ENCODE measurements around the gene NNAT. TPM values are rescaled to one million over a fixed set of nuclear protein-coding genes. Genes with fewer than 3 reads are reported as not detected.

The NNAT gene
- total RNA-seq, 2 experiments from 2014 or later = 0.29 to 0.32 TPM

DNA sequence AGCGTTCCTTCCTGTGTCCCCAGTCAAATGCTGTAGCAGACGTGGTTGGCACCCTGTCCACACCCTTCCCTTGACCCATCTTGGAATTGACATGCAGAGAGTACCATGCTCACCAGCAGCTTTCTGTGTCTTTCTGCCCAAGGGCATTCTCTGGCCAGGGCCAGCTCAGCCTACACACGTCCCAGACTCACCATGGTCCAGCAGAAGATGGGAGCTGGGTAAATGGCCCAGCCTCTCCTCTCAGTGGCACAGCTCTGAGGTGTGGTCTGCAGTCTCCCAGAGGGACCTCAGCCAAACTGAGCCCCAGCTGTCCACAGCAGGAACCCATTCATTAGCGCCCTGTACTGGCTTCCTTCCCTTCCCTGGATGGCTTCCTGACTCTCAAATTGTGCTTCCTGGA lies 37.7 kb downstream of the NNAT start:
- ChIA-PET CTCF (no interaction called here), POLR2A (no interaction called here)

DNA sequence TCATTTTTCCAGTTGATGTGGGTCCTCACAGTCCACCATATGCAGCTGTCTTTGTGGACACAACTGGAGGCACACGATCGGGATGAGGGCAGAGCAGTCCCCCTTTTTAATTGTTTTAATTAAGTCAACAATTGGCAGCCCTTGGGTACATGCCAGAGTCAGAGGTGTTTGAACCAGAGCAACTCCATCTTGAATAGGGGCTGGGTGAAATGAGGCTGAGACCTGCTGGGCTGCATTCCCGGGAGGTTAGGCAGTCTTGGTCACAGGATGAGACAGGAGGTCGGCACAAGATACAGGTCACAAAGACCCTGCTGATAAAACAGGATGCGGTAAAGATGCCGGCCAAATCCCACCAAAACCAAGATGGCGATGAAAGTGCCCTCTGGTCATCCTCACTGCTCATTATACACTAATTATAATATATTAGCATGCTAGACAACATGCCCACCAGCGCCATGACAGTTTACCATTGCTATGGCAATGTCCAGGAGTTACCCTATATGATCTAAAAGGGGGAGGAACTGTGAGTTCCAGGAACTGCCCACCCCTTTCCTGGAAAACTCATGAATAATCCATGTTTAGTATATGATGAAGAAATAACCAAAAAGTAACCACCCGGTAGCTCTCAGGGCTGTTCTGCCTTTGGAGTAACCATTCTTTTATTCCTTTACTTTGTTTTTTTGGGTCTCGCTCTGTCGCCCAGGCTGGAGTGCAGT lies 38.4 kb downstream of the NNAT start:
- ChIA-PET CTCF (no interaction called here), POLR2A (no interaction called here)

DNA sequence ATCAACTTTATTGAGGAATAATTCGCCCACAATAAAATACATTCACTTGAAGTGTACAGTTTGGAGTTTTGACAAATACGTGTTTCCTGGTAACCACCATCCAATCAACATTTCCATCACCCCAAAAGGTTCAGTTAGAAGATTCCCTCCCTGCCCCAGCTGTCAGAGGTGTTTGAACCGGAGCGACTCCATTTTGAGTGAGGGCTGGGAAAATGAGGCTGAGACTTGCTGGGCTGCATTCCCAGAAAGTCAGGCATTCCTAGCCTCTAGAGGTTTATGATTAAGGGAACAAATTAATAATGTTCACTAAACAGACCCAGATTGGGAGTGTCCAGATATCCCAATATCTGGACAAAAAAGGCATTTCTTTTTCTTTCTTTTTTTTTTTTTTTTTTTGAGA lies 39.6 kb downstream of the NNAT start:
- ChIA-PET POLR2A (no interaction called here), CTCF (no interaction called here)

DNA sequence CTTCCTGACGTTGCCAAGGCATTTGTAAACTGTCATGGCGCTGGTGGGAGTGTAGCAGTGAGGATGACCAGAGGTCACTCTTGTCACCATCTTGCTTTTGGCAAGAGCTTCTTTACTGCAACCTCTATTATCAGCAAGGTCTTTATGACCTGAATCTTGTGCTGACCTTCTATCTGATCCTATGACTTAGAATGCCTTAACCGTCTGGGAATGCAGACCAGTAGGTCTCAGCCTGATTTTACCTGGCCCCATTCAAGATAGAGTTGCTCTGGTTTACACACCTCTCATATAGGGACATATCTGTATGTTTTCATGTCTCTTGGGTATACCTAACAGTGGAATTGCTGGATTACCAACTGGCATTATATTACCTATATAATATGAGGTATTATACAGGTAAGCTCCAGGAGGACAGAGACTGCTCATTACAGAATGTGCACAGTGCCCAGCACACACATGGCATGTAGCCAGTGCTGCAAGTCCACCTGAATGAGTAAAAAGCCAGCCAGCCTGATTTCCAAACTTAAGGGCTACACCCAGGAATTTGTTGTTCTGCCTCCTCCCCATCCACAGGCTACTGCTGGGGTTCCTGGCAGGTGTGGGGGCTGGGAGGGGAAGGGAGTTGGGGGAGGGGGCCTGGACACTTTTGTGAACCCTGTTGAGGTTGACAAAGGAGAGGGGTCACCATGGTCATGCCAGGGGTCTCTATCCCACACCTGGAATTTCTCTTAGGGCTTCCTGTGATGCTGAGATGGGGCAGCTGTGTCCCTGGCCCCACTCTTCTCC lies 41.8 kb downstream of the NNAT start:
- ChIA-PET POLR2A (no interaction called here), CTCF (interaction anchor here (0.5 kb wide), 1 partner anchor 45 kb away, joined by 3 read pairs; no protein-coding TSS in a partner anchor)

DNA sequence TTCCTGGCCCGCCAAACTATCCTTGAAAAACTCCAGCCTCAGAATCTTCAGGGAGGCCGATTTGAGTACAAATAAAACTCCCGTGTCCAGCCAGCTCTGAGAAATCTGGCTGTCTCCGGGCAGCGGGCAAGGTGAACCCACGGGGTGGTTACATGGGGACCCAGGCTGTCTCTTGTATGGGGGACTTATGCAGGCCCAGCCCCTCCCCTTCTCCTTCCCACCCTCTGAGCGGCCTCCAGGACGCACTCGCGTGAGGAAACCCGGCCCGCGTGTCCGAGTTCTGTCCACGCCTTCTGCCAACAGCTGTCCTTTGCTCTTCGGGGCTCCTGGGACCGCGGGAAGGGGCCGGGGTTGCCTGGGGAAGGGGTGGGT lies 43.0 kb downstream of the NNAT start:
- CTCF ChIA-PET = interaction anchor here (0.7 to 1.8 kb wide), 11 partner anchors 9 to 657 kb away, joined by 3 to 17 read pairs (median 4); no protein-coding TSS in a partner anchor
- POLR2A ChIA-PET = no interaction called here

DNA sequence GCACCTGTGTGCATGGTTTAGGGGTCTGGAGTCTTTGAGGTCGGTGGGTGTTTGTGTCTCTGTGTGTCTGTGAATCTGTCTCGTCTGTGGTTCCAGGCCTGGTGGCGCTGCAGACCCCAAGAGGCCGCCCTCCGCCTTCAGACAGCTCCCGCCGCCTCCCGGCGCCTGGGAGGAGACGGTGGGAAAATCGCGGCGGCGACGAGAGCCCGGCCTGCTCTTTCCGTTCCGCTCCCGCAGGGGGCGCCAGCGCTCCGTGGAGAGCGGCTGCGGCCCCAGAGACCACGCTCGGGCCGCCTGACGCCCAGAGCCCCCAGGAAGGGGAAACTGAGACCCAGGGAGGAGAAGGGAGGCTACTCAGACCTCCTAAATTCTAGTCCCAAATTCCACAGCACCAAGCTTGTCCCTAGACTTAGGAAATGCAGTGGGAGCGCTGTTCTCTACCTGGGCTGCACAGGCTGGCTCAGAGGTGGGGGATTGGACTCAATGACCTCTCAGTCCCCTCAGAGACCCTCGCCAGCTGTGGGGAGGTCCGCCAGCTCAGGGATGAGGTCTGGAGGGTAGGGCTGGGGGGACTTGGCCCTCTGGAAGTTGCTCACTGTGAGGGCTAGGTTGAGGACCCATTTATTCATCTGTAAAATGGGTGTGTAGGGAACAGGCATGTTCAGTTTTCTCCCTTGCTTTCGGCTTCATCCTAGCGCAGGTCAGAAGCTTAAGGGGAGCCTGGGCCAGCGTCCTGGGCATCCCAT lies 43.5 kb downstream of the NNAT start:
- CTCF ChIA-PET = interaction anchor here (0.7 to 1.8 kb wide), 13 partner anchors 10 to 657 kb away, joined by 3 to 17 read pairs (median 4); no protein-coding TSS in a partner anchor
- POLR2A ChIA-PET = no interaction called here

DNA sequence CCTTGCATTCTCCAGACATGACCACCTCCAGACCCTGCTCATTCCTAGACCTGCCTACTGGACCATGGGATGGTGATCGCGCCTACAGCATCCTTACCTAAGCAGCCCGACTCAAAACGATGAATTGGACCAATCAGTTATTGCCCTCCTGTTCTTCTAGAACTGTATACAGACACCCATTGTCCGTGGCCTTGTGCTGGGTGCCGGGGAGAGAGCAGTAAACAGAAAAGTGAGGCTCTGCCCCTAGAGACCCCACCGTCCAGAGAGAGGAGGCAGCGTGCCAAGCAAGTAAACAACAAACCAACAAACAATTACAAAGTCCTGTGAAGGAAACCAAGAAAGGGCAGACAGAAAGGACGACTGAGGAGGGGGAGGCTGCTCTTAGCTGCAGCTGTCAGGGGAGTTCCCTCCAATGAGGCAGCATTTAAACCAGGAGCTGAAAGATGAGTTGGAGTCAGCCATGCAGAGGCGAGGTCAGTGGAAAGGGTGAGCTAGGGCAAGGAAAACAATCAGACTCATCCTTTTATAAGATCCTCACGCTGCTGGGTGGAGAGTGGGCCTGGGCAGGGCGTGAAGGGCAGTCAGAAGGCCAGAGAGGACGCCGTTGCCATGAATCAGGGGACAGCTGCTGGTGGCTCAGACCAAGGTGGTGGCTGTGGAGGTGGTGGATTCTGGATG lies 44.2 kb downstream of the NNAT start:
- ChIA-PET POLR2A (no interaction called here), CTCF (interaction anchor here (0.8 to 1.8 kb wide), 12 partner anchors 11 to 656 kb away, joined by 3 to 17 read pairs (median 4); no protein-coding TSS in a partner anchor)

DNA sequence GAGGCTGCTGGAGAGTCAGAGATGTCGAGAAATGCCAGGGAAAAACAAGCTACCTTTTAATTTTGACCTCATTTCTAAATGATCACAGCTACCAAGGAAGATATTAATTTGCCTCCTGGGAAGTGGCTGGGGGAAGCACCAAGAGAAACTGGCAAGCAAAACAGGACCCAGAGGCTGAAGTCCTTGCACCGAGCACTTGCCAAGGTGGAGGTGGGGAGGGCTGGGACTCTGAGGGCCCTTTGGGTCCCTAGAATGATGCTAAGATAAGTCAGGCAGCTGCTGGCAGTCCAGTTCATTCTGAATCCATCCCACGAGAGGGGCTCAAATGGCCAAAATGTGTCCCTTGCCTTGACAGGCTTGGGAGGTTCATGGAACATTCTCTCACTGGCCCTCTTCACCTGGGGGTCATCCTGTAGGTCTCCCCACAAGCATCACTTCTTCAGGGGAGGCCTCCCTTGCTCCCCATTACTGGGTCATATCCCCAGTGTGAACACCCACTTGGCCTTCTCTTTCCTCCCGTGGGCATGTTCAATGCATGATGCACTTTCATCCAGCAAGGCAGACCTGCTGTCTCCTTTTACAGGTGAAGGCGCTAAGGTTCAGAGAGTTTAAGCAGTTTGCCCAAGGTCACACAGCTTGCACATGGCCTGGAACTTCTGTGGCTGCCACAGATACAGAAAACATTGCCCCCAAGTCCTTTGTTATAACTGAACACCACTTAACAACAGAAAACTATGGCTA lies 45.7 kb downstream of the NNAT start:
- POLR2A ChIA-PET = no interaction called here

DNA sequence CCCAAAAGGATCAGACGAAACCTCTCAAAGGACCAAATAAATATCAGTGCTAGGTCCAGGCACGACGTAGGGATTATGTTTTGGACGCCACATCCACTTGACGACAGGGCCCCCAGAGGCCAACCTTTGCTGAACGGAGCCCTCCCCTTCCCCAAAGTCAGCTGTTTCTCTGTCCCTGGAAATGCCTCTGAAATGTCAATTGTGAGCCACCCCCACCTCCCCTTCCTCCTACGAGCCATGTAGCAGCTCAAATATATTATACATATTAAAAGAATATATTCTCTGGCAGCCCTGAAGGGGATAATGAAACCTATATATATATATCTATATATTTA lies 46.2 kb downstream of the NNAT start:
- CTCF ChIA-PET = no interaction called here
- POLR2A ChIA-PET = interaction anchor here (0.6 kb wide), 1 partner anchor 254 kb away, joined by 3 read pairs; no protein-coding TSS in a partner anchor

More for the DNA sequence above, 45.7 kb downstream of the NNAT start:
- CTCF ChIA-PET = interaction anchor here (1.2 kb wide), 1 partner anchor 425 kb away, joined by 3 read pairs; no protein-coding TSS in a partner anchor

DNA sequence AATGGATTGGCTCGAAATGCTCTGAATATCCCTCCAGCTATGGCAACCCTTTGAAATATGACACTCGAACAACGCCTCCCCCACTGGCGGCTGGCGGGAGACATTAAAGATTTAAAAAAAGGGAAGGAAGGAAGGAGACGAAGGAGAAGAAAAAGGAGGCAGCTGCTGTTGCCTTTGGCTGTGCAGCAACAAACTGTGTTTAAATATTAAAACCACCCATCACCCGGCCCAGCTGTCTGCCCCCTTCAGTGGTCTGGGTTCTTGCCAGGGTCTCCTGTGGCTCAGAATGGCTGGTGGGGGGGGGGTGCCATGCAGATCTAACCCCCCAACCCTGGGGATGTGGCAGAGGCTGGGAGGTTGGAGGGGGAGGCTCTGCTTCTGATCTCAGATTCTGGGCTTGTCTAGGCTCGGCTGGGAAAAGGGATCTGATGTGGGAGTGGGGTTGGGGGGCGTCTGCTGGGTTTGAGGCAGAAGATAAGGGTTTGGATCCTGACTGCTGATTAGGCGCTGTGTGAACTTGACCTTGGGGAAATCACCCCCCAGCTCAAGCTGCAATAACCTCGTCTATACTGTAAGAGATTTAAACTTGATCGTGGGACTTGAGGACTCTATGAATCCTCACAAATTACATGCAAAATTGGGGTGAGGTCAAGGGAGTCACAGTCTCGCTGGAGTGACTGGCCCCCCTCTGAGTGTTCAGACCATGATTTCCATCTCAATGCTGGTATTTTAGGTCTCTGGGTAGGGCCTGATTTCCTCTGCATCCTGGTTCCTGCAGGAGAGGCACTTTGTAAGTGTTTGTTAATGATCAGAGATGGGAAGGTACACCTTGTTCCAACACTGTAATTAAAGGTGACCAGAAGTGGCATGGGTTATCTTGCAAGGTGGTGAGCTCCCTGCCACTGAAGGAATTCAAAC lies 46.9 kb downstream of the NNAT start:
- ChIA-PET POLR2A (interaction anchor here (0.6 kb wide), 1 partner anchor 253 kb away, joined by 3 read pairs; no protein-coding TSS in a partner anchor), CTCF (no interaction called here)

DNA sequence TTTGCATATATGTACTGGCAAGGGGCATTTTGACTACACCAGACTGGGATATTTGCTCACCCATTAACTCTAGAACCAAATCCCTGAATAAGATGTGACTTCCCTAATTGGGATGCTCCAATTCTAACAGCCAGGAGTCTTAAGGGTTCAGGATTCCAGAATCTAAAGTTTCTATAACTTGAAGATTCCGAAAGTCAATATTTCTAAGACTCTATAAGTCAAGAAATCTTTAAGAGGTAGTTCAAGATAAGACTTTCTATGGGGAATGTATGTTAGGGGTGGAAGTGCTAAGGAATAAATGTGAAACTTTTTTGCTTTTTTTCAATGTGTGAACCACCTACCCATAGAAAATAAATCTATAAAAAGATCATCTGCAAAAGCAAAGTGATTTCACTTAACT lies 49.4 kb downstream of the NNAT start:
- CTCF ChIA-PET = no interaction called here
- POLR2A ChIA-PET = no interaction called here

DNA sequence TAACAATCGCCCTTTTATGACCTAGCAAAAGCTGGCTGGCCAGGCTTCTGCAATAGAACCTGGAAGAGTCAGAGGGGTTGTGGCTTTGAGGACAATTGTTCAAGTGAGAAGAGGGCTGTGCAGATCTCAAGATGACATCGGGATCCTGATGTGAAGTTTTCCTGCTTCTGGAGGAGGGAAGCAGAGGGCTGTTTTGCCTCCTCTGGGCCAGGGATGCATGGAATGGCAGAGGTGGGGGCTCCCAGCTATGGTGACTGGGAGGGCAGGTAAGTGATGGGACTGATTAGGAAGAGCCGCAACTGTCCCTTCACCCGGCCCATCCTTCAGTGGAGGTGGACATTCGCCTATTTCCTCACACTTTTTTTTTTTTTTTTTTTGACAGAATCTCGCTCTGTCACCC lies 50.0 kb downstream of the NNAT start:
- POLR2A ChIA-PET = no interaction called here
- CTCF ChIA-PET = no interaction called here

Other genes starting within 250 kb of the NNAT start
- gene MANBAL, start 231.6 kb upstream of the NNAT start, total RNA-seq = 10 to 100 TPM; 15.1 to 15.2 TPM
- 1 to 10 TPM; 2.3 to 3.2 TPM for gene SRC, start 175.1 kb upstream of the NNAT start, total RNA-seq
- 10 to 100 TPM; 30.2 to 31.0 TPM for gene BLCAP, start 6.6 kb downstream of the NNAT start, total RNA-seq
- 10 to 100 TPM; 97.6 to 97.8 TPM for gene CTNNBL1, start 172.8 kb downstream of the NNAT start, total RNA-seq

Data from activated CD8-positive, alpha-beta memory T cell treated with anti-CD3 and anti-CD28 coated beads for 36 hours (primary cell).